Erythroblast (primary cell): ENCODE data around the gene EMC10.

Source experiments
- GATA1 ChIP-seq: IDR thresholded peaks from 2 replicates; pipeline ENCODE4 v1.6.1; 2011; ENCODE audit warnings: low read depth, mild to moderate bottlenecking, control low read depth, low read length, moderate library complexity
- POLR2A ChIP-seq: IDR thresholded peaks from 2 replicates; pipeline ENCODE4 v1.6.1; 2011; ENCODE audit warnings: mild to moderate bottlenecking, low read length

GRCh38 chr19:50514346-50515167 is 38.2 kb downstream of the EMC10 start:
- TF ChIP-seq POLR2A (no peak), GATA1 (no peak)
